ENCODE data around the gene SLC39A8.
"Not testable (repeated sequence)": the region's sequence is repeated elsewhere in the genome, so short reads cannot be mapped to it uniquely, and the experiment has no call there.

The SLC39A8 gene

DNA sequence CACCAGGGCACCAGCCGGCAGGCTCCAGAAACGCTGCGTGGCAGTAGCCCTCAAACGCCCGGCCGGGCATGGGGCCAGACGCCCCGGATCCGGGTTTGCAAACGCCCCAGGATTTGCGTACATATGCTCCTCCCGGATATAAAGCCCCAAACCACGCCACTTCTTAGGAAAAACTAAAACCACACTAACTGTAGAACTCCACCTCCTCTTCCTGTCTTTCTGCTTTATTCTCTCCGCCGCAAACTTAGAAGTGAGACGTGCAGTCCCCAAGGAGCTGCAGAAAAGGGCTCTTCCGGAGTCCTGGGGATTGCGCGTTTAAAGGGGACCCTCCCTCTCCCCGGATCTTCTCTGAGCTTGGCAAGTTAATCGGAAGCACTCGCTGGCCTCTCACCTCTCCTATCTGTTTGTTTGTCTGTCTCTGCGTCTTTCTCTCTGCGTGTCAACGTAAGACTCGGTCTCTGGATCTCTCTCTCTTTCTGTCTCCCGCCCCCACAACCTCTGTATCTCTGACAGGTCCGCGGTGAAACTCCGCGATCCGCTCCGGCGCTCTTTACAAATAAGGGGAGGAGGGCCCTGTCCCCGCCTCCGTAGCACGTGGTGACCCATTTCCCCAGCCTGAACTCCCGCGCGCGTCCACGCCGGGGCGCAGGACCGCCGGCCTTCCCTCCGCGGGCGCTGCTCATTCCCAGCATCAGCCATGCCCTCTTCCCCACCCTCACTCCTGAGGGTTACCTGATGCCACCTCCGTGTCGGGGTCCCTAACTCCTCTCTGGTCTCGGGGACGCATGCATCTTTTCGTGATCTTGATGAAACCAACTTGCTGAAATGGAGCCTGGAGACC, at the start of gene SLC39A8:
Gene SLC39A8, minus strand, starts transcription at position 529 of the 841 bp plus-strand sequence. CDS start 820 bp downstream, outside the sequence.
- in situ Hi-C loops (cut with HindIII; ENCODE audit: low pct_ligation_motif_present, low pct_unique_long_range_greater_than_20kb, low sequenced_read_pairs), result no loop called here
- peak; percentile 91 for DNase-seq

DNA sequence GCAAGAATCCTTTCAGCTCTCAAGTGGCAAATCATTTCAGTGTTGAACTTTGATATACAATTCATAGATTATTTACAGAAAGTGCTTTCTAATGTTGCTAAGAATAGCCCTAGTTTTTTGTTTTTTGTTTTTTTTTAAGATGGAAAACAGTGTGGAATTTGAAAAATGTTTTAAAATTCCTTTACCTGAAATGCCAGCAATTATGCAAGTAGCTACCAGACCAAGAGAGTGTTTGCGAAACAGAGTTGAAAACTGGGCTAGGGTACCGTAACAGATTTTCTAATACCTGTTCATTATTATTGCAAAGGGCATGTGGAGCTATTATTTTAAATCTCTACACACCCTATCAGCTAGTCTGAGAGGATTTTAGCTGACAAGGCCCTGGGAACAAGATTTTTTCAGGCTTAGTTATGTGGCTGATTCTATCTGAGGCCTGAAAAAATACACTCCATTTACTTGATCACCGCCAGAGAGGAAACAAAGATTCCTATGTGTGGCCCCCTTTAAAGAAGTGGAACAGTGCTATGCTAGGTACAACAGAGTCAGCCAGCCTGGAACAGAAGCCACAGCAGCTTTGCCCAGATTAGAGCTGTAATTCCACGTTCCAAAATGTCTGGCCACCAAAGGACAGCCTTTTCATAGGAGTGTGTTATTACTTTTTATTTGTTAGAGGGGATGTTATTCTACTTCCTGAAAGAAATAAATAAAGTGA, 46.9 kb upstream of the SLC39A8 start:
- in situ Hi-C loops (cut with HindIII; ENCODE audit: low pct_ligation_motif_present, low pct_unique_long_range_greater_than_20kb, low sequenced_read_pairs), result no loop called here
- no peak for DNase-seq

DNA sequence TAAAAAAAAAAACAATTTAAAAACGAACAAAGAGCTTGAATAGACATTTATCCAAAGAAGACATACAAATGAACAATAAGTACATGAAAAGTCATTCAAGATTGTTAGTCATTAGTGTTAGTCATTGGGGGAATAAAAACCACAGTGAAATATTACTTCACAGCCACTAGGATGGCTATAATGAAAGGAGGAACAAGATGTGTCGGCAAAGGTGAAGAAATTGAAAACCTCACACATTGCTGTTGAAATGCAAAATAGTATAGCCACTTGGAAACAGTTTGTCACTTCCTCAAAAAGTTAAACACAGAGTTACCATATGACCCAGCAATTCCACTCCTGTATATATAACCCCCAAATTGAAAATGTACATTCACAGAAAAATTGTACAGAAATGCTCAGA, 45.2 kb upstream of the SLC39A8 start:
- in situ Hi-C loops (cut with HindIII; ENCODE audit: low pct_ligation_motif_present, low pct_unique_long_range_greater_than_20kb, low sequenced_read_pairs), result no loop called here
- DNase-seq, result peak; percentile 35

DNA sequence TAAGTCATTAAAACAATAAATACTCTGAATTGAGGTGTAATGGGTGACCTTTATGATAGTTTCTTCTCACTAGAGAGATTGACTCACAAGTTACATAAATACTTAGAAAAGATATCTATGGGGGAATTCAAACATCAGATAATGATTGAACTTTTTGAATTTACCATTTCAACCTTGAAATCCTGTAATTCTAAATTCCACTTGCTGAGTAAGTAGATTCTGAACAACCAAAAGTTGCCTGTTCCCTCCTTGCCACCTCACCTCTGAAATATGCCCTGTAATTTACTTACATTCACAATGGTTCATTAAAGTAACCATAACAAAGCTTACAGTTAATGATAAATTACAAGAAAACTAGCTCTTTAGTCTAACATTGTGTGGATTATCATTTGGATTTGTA, 43.3 kb upstream of the SLC39A8 start:
- in situ Hi-C loops (cut with HindIII; ENCODE audit: low pct_ligation_motif_present, low pct_unique_long_range_greater_than_20kb, low sequenced_read_pairs), result no loop called here
- DNase-seq, result no peak

DNA sequence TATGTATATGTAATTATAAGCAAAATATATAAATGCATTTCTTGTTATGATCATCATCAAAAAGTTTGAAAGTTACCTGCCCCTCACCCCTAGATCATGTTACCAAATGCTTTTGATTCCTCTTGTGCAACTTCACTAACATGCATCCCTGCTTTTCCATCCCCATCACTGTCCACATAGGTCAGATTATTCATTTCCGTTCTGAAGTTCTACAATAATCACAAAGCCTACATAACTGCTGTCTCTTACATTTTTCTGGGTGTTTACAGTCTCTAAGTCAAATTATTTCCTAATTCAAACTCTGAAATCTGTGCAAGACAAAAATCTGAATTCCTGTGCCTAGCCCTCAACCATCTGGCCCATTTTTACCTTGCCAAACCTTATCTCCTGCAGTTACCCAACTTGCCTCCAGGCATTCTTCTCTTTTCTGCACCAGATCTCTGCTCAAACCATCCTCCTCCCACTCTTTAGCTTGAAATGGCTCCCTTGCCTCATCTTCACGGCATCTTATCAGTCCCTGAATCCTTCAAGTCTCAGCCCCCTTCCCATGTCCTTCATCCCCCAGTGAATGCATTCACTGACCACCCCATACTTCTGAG, 42.4 kb upstream of the SLC39A8 start:
- in situ Hi-C loops (cut with HindIII; ENCODE audit: low pct_ligation_motif_present, low pct_unique_long_range_greater_than_20kb, low sequenced_read_pairs), result no loop called here
- DNase-seq, result no peak

DNA sequence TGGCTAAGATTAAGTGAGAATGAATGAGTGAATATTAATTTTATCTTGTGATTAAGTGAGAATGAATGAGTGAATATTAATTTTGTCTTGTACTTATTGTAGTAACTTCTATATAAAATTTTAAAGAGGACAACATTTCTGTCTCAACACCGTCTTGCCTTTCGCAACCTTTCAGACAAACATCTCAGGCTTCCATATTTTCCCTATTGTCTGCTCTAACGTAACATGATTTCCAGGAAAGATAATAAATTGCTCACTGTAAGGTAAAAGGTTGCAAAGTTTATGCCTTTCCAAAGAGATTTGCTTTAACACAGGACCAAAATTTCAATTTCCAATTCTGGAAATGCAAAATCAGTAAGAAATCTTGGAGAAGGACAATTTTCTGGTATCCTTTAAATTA, 41.7 kb upstream of the SLC39A8 start:
- DNase-seq, result no peak
- in situ Hi-C loops (cut with HindIII; ENCODE audit: low pct_ligation_motif_present, low pct_unique_long_range_greater_than_20kb, low sequenced_read_pairs), result no loop called here

DNA sequence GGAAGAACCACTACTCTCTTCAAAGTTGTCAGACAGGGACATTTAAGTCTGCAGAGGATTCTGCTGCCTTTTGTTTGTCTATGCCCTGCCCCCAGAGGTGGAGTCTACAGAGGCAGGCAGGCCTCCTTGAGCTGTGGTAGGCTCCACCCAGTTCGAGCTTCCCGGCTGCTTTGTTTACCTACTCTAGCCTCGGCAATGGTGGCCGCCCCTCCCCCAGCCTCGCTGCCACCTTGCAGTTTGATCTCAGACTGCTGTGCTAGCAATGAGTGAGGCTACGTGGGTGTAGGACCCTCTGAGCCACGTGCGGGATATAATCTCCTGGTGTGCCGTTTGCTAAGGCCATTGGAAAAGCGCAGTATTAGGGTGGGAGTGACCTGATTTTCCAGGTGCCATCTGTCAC, 35.0 kb upstream of the SLC39A8 start:
- in situ Hi-C loops (cut with HindIII; ENCODE audit: low pct_ligation_motif_present, low pct_unique_long_range_greater_than_20kb, low sequenced_read_pairs); DNase-seq: not testable (repeated sequence)

DNA sequence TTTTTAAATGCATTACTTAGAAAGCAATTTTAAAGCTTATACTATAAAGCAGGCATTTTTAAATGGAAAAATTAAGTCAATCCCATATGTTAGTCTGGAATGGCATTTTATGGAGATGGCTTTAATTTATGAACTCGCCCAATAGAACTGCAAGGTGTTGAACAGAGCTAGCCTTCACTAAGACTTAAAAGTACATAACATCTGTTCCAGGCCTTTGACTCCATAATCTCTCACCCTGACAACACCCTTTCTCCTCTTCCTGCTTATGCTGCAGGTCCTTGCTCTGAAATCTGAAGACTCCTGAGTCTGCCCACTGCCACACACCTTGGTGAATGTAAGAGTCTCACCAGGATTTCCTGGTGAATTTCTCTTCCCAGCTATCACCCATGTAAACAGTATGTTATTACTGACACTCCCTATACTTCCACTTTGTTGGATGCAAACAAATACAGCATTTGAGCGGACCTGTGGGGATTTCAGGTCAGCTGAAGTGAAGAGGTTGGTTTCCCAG, 17.7 kb upstream of the SLC39A8 start:
- in situ Hi-C loops (cut with HindIII; ENCODE audit: low pct_ligation_motif_present, low pct_unique_long_range_greater_than_20kb, low sequenced_read_pairs), result no loop called here
- DNase-seq, result no peak

DNA sequence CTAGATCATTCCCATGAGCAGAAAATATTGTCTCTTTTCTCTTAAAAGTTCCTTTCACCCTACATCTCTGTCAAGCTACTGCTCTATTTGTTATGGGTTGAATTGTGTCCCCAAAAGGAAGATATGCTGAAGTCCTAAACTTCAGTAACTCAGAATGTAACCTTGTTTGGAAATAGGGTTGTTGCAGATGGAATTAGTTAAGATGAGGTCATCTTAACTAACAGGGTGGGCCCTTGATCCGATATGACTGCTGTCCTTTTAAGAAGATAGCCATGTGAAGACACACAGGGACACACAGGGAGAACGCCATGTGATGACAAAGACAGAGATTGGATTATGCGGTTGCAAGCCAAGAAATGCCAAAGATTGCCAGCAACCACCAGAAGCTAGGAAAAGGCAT, 12.8 kb upstream of the SLC39A8 start:
- DNase-seq, result no peak
- in situ Hi-C loops (cut with HindIII; ENCODE audit: low pct_ligation_motif_present, low pct_unique_long_range_greater_than_20kb, low sequenced_read_pairs), result no loop called here

DNA sequence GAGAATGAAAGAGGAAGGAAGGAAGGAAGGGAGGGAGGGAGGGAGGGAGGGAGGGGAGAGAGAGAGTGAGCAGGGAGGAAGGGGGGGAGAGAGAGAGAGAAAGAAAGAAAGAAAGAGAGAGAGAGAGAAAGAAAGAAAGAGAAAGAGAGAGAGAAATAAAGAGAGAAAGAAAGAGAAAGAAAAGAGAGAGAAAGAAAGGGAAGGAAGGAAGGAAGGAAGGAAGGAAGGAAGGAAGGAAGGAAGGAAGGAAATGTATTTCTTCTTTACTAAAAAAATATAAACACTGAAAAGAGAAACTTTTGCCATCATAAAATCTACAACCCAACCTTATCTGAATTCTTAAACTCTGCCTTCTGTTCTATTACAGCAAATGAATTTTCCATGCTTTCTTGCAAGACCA, 12.4 kb upstream of the SLC39A8 start:
- DNase-seq; in situ Hi-C loops (cut with HindIII; ENCODE audit: low pct_ligation_motif_present, low pct_unique_long_range_greater_than_20kb, low sequenced_read_pairs): not testable (repeated sequence)

DNA sequence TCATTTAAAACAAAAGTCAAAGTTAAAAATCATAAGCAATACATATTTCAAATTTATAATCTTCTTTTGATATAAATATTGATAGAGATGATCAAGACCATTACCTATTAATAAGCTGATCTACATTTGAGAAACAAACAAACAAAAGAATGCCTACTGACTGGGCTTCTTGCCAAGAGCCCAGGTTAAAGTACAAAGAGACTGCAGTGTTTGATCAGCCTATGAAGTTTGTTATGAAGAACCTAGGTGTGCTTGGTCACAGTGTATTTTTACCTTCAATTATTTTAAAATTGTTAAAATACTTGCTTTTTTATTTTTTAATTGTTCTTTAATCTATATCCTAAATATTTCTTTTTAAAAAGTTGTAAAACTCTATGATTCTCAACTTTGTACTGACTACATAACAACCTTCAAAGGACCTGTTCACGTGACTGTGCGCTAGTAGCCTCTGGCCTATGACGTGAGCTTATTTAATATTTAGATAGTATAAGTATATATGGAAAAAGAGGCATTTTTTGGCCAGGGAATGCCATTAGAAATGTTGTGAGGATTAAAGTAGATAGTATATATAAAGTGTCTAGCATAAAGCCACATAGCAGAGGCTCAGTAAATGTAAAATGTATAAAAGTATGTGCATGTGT, 11.4 kb upstream of the SLC39A8 start:
- no peak for DNase-seq

DNA sequence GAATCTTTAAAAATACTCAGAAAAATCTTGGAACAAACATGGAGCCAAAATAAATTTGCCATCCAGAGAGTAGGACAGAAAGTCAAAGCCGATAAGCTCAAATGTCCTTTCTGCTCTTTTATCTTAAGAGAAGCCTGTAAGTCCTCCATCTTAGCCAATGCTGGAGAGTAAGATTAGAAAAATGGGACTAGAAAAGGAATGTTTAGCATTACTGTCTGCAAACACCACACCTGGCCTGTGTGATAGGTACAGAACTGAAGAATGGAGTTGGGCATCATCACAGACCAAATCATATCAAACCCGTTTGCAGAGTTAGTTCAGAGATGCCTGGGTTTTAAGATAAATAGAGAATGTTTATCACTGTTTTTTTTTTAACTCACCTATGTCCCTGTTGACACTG, 10.5 kb upstream of the SLC39A8 start:
- in situ Hi-C loops (cut with HindIII; ENCODE audit: low pct_ligation_motif_present, low pct_unique_long_range_greater_than_20kb, low sequenced_read_pairs), result no loop called here

More for the DNA sequence above, 11.4 kb upstream of the SLC39A8 start:
- in situ Hi-C loops (cut with HindIII; ENCODE audit: low pct_ligation_motif_present, low pct_unique_long_range_greater_than_20kb, low sequenced_read_pairs), result no loop called here

DNA sequence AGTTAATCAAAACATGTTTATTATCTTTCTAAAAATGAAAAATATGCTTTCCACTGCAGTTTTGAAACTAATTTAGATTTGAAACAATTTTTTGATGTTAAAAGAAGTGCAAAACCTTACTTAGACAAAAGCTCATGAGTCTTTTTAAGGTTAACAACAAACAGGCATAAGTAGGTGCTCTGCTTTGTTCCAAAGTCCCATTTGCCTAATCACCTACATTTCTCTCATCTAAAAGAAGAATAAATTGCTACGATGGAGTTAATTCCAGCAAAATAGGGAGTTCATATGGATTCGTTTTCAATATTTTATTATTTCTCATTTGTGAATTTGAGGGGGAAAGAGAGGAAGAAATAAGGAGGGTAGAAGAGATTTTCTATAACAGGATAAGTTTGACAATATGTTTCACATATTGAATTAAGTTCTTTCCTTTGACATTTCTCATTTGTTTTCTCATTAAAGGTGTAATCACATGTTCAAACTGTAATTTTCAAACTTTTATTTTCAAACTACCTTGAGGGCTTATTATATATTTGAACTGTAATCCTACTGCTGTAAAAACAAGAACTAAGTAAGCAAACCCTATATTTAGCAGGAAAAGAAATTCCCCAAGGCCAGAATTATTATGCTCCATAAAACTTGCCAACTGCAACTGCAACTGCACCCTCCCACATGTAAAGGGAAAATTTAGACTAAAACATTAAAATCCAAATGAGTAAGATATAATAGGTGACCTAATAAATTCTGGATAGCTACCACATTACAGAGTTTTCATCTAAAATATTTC, 9.6 kb upstream of the SLC39A8 start:
- in situ Hi-C loops (cut with HindIII; ENCODE audit: low pct_ligation_motif_present, low pct_unique_long_range_greater_than_20kb, low sequenced_read_pairs), result no loop called here

More for the DNA sequence above, 10.5 kb upstream of the SLC39A8 start:
- no peak for DNase-seq

DNA sequence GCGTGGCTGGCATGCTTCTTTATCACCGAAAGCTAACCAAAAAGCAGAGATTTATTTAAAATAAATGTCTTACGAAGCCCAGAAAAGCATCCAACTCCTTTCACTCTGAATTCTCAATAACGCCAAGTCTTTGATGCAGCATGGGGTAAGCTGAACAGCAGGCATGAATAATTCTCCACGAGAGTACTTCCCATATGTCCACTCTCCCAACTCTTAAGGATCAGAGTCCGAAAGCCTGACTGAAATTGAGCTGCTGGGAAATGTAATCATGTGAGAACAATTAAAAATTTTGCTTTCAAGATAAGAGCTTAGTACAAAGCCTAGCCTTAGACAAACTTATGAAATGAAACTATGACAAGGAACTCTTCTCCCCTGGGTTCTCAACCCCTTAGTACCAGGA, 7.5 kb upstream of the SLC39A8 start:
- in situ Hi-C loops (cut with HindIII; ENCODE audit: low pct_ligation_motif_present, low pct_unique_long_range_greater_than_20kb, low sequenced_read_pairs), result no loop called here
- no peak for DNase-seq

More for the DNA sequence above, 9.6 kb upstream of the SLC39A8 start:
- no peak for DNase-seq

DNA sequence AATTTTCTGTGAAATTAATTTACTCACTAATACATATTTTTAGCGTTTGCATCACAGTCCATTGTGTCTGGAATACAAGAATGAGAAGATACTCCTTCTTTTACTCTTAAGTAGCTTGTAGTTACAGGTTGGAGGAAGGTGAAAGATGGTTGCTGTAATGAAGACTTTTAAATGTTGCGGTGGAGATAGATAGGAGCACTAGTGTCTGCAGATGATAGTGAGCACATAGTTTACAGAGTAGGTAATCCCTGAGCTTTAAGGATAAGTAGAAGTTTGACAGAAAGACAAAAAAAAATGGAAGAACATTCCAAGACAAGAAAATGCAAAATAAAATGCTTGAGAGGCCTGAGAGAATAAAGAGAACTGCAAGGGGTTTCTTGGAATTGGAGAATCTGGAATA, 5.4 kb upstream of the SLC39A8 start:
- DNase-seq, result no peak
- in situ Hi-C loops (cut with HindIII; ENCODE audit: low pct_ligation_motif_present, low pct_unique_long_range_greater_than_20kb, low sequenced_read_pairs), result no loop called here

DNA sequence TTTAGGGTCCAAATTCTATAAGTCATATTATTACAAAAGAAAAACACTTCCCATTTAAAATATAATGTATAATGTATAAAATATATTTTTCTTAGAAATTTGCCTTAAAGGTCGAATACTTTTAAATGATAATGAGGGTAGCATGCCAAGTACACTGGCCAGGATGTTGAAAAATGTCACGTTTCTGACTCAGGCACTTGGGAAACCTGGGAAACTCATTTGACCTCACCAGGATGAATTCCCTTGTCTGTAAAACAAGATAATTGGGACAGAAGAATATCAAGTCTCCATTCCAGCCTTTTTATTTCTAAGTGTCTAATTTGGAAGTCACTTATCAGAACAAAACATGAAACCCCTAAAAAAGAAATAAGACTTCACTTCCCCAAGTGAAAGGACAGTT, 3.4 kb upstream of the SLC39A8 start:
- no peak for DNase-seq
- in situ Hi-C loops (cut with HindIII; ENCODE audit: low pct_ligation_motif_present, low pct_unique_long_range_greater_than_20kb, low sequenced_read_pairs), result no loop called here

DNA sequence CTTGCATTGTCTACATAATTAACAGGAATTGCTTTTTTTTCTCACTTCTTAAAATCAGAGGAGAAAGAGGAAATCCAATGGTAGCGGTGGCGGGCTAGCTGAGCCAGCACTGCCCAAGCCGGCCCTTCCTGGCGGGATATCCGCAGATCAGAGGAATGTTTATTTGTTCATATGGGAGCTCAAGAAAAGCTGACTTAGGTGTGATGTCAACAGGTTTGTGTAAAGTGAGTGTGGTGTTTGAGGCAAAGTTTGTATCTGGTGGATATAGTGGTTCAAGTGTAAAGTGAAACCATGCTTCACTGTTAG, 466 bp upstream of the SLC39A8 start:
- in situ Hi-C loops (cut with HindIII; ENCODE audit: low pct_ligation_motif_present, low pct_unique_long_range_greater_than_20kb, low sequenced_read_pairs), result no loop called here
- DNase-seq, result no peak

DNA sequence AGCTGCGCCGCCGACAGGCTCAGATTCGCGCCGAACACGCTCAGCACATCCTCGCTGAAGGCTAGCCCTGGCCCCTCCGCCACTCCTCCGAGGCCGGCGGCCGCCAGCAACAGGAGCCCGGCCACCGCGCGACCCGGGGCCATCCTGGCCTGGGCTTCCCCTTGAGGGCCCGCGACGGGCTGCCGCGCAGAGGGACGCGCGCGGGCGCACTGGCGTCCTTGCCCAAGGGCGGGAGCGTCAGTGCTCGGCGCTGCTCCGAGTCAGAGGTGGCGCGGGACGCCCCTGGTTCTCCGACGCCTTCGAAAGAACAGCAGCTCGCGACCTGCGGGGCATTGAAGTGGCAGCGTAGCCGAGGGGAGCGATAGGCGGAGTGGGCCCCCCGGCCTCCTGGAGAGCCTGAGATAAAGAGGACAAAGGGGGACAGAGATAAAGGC, 745 bp downstream of the SLC39A8 start:
- peak; percentile 56 for DNase-seq
- in situ Hi-C loops (cut with HindIII; ENCODE audit: low pct_ligation_motif_present, low pct_unique_long_range_greater_than_20kb, low sequenced_read_pairs), result no loop called here
